Small intestine (tissue), 7 donors: ENCODE measurements around the gene PKNOX2. TPM values are rescaled to one million over a fixed set of nuclear protein-coding genes. Genes with fewer than 3 reads are reported as not detected.
A peak's percentile ranks its signal among the peaks of the same experiment; 100 is the strongest.

Experiments
- DNase-seq, 2 donors: peaks; one replicate each; pipeline versions ENCODE4 v3.0.0 to v3.0.0-alpha.2; 2013
- FAIRE-seq: peaks from 2 replicates; lab custom pipeline; 2012; peaks lifted over from hg19 to GRCh38; lab: Jason Lieb, UNC
- H3K27ac ChIP-seq, 3 donors: one replicate each; pipeline ENCODE4 v1.5.1; 2013; ENCODE audit warnings: low read length in 2 of 3, mild to moderate bottlenecking in 2 of 3, control low read depth in 1 of 3, inconsistent platforms in 1 of 3, low read depth in 1 of 3, moderate library complexity in 1 of 3
- H3K27me3 ChIP-seq, 3 donors: one replicate each; pipeline ENCODE4 v1.6.1; 2013; ENCODE audit warnings: low read length in 3 of 3, inconsistent platforms in 1 of 3; ENCODE audit not compliant: control insufficient read depth in 3 of 3, insufficient read depth in 3 of 3
- H3K36me3 ChIP-seq, 3 donors: one replicate each; pipeline ENCODE4 v1.6.1; 2013; ENCODE audit warnings: low read length in 3 of 3, inconsistent platforms in 1 of 3, low read depth in 1 of 3, mild to moderate bottlenecking in 1 of 3, moderate library complexity in 1 of 3; ENCODE audit not compliant: control insufficient read depth in 3 of 3, insufficient read depth in 2 of 3
- H3K4me1 ChIP-seq, 3 donors: one replicate each; pipeline ENCODE4 v1.6.1; 2013; ENCODE audit warnings: low read length in 2 of 3, inconsistent platforms in 1 of 3, low read depth in 1 of 3, mild to moderate bottlenecking in 1 of 3, moderate library complexity in 1 of 3; ENCODE audit not compliant: control insufficient read depth in 3 of 3, insufficient read depth in 2 of 3
- H3K4me3 ChIP-seq, 3 donors: one replicate each; pipeline ENCODE4 v1.5.1; 2013; ENCODE audit warnings: low read length in 3 of 3, control low read depth in 1 of 3, inconsistent platforms in 1 of 3, low read depth in 1 of 3, mild to moderate bottlenecking in 1 of 3, moderate library complexity in 1 of 3
- H3K9me3 ChIP-seq, 2 donors: one replicate each; pipeline ENCODE4 v1.6.1; 2013; ENCODE audit warnings: low read depth in 1 of 2, low read length in 1 of 2; ENCODE audit not compliant: control insufficient read depth in 2 of 2, insufficient read depth in 1 of 2
- WGBS, 3 donors: extraction: QIAGEN DNeasy Blood & Tissue Kit; methylation state at CpG; one replicate each; pipeline ENCODE4 v1.1.7; 2013; 5-methylcytosine and 5-hydroxymethylcytosine counted together
- polyA plus RNA-seq, 4 donors: library from polyadenylated mRNA; stranded (reverse) in 3 of 4; unstranded in 1 of 4; fragments of 200-250 nt in 3 of 4; fragments of 120-200 nt in 1 of 4; gene quantifications; one replicate each; pipeline versions ENCODE4 v1.2.1 to v1.2.3, GENCODE V29; 2013
- donor health status: healthy with polysubstance abuse.
- donor health status: control.
- donor health status: control.
- donor health status: Bipolar disorder and iron deficiency.
- donor health status: healthy.

Gene PKNOX2
- polyA plus RNA-seq, 4 donors, result 1.1 to 2.5 (median 1.2) TPM; not detected in 1

- DNase-seq (no peak), FAIRE-seq (no peak)
- H3K4me1 ChIP-seq, result peaks cover 0 to 5% (median 0%) of the 10 kb centered on the region in 3 donors
- peaks cover 0 to 9% (median 0%) of the 10 kb centered on the region in 3 donors for H3K27me3 ChIP-seq
- H3K27ac ChIP-seq, result no peak overlapping the region
- H3K4me3 ChIP-seq, result no peak overlapping the region
- H3K9me3 ChIP-seq, result peaks cover 0 to 2% of the 10 kb centered on the region in 2 donors
- WGBS, 3 donors, result 86 to 93% (median 89%) methylated on average over 12 of the region's 12 CpGs
- no peaks in the 10 kb centered on the region for H3K36me3 ChIP-seq
Observed at GRCh38 chr11:125312391-125312790, 147.8 kb downstream of the PKNOX2 start.

GRCh38 chr11:125312812-125313211 lies 148.3 kb downstream of the PKNOX2 start:
- H3K9me3 ChIP-seq, result peaks cover 0 to 4% of the 10 kb centered on the region in 2 donors
- H3K27ac ChIP-seq, result no peak overlapping the region
- DNase-seq, result no peak
- H3K36me3 ChIP-seq, result no peaks in the 10 kb centered on the region
- no peak overlapping the region for H3K4me3 ChIP-seq
- peaks cover 0 to 9% (median 0%) of the 10 kb centered on the region in 3 donors for H3K27me3 ChIP-seq
- 88 to 91% (median 89%) methylated on average over 9 of the region's 9 CpGs for WGBS, 3 donors
- no peak for FAIRE-seq
- H3K4me1 ChIP-seq, result peaks cover 0 to 5% (median 0%) of the 10 kb centered on the region in 3 donors

GRCh38 chr11:125313271-125314219 lies 149.0 kb downstream of the PKNOX2 start:
- WGBS, 3 donors, result 59 to 82% (median 69%) methylated on average over 9 of the region's 9 CpGs
- Histone ChIP-seq H3K27me3 (peaks cover 0 to 9% (median 0%) of the 10 kb centered on the region in 3 donors), H3K9me3 (peaks cover 0 to 4% of the 10 kb centered on the region in 2 donors), H3K4me1 (peaks cover 0 to 5% (median 0%) of the 10 kb centered on the region in 3 donors), H3K4me3 (no peak overlapping the region), H3K27ac (no peak overlapping the region), H3K36me3 (no peaks in the 10 kb centered on the region)
- no peak for FAIRE-seq
- DNase-seq, result no peak

- FAIRE-seq, result no peak
- Histone ChIP-seq H3K27me3 (peaks cover 0 to 9% (median 0%) of the 10 kb centered on the region in 3 donors), H3K36me3 (no peaks in the 10 kb centered on the region), H3K4me3 (no peak overlapping the region), H3K4me1 (peaks cover 0 to 5% (median 0%) of the 10 kb centered on the region in 3 donors), H3K9me3 (peaks cover 0 to 4% of the 10 kb centered on the region in 2 donors), H3K27ac (no peak overlapping the region)
- WGBS, 3 donors, result 62 to 74% (median 72%) methylated on average over 17 of the region's 17 CpGs
- no peak for DNase-seq
Observed at GRCh38 chr11:125314276-125315078, 149.9 kb downstream of the PKNOX2 start.

- no peaks in the 10 kb centered on the region for H3K36me3 ChIP-seq
- H3K4me1 ChIP-seq, result peaks cover 0 to 5% (median 0%) of the 10 kb centered on the region in 3 donors
- peaks cover 0 to 9% (median 0%) of the 10 kb centered on the region in 3 donors for H3K27me3 ChIP-seq
- peak; percentile 37 to 64 for DNase-seq
- H3K27ac ChIP-seq, result no peak overlapping the region
- 16 to 44% (median 23%) methylated on average over 7 of the region's 7 CpGs for WGBS, 3 donors
- no peak for FAIRE-seq
- H3K4me3 ChIP-seq, result no peak overlapping the region
- peaks cover 0 to 7% of the 10 kb centered on the region in 2 donors for H3K9me3 ChIP-seq
Observed at GRCh38 chr11:125315079-125315740, 150.7 kb downstream of the PKNOX2 start.

GRCh38 chr11:125317416-125317815 lies 152.9 kb downstream of the PKNOX2 start:
- Histone ChIP-seq H3K36me3 (no peaks in the 10 kb centered on the region), H3K27ac (no peak overlapping the region), H3K9me3 (peaks cover 0 to 7% of the 10 kb centered on the region in 2 donors), H3K4me3 (no peak overlapping the region), H3K27me3 (peaks cover 0 to 4% (median 0%) of the 10 kb centered on the region in 3 donors), H3K4me1 (peaks cover 0 to 5% (median 0%) of the 10 kb centered on the region in 3 donors)
- DNase-seq (no peak), FAIRE-seq (no peak)
- WGBS, 3 donors, result 77 to 86% (median 80%) methylated on average over 2 of the region's 2 CpGs

- no peak for DNase-seq
- no peak overlapping the region for H3K27ac ChIP-seq
- H3K4me3 ChIP-seq, result no peak overlapping the region
- peaks cover 0 to 5% (median 0%) of the 10 kb centered on the region in 3 donors for H3K4me1 ChIP-seq
- H3K9me3 ChIP-seq, result peaks cover 0 to 7% of the 10 kb centered on the region in 2 donors
- no peaks in the 10 kb centered on the region for H3K36me3 ChIP-seq
- no peak for FAIRE-seq
- 74 to 82% (median 82%) methylated on average over 1 of the region's 1 CpG for WGBS, 3 donors
- H3K27me3 ChIP-seq, result no peaks in the 10 kb centered on the region
Observed at GRCh38 chr11:125319649-125320048, 155.1 kb downstream of the PKNOX2 start.
